Measurements from ENCODE around the gene SGCE. TPM values are rescaled to one million over a fixed set of nuclear protein-coding genes. Genes with fewer than 3 reads are reported as not detected.

The SGCE gene
- polyA plus RNA-seq, 1 donor: 119 TPM

DNA sequence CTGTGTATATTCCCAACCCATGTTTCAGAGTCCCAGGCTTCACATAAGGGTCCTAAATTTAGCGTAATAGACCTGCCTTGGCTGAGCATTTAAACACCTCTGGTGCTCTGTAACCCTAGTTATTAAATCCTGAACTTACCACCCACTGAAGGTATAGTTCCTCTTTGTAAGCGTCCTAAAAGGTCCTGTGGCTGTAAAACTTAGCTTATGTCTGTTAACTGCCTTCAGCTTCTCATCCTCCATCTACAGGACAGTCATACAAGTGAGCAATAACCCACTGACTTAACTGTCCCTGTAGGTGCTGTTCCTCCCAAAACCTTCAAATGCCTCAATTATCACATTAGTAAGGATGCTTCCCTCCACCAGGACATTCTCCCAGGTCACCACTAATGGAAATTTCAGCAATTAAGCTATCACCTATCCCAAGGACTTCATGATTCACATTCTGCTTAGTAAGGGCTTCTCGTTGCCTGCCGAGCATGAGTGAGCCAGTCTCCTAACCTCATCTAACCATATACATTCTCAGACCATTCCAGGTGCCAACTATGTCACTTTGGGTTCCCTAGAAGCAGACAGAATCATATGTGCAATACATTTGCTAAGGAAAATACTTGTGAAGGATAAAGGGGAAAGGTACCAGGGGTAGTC lies 90.6 kb downstream of the SGCE start:
- DNase-seq: no peak

DNA sequence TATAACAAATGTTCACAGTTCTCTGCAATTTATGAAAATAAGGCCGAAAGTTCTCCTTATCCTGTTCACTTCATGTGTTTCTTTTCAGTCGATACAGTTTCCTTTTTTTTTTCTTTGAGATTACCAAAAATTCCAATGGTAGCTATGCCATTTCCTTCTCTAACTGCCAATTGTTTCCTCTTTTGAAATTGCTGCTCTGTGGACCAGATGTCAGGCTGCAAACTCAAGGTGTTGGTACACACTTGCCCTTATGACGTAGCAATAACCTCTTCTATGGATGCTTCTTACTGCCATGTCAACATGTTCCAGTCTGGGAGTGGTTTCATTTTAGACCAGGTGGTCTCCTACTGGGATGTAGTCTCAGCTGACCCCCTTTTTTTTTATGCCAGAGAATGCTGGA lies 93.4 kb downstream of the SGCE start:
- no peak for DNase-seq

DNA sequence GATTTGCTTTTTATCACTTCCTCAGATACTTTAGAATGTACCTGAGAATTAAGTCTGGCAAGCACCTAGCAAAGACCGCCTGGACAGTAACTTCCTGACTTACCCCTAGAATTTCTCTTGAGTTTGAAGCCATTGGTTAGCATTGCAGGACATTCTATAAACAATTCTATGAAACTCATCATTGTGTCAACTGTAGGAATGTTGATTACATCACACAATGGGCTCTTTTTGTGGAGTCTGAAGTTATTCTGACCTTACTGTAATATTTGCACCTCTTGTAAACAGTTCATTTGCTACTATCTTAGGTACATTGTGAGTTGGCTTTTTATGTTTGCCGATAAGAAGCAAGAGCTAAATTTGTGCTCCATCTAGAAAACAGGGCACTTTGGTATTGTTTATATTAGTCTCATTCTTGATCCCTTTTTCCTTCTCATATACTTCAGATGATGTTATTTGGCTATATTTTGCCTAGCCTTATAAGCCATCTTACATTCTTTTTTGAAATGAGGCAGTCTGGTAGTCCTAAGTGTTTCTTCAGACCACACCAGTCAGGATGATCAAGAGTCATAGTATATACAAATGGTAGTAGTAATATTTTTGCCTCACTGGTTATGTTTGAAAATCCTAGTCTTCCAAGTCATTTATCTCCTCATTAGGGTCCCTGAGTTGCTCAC lies 94.0 kb downstream of the SGCE start:
- DNase-seq: no peak

DNA sequence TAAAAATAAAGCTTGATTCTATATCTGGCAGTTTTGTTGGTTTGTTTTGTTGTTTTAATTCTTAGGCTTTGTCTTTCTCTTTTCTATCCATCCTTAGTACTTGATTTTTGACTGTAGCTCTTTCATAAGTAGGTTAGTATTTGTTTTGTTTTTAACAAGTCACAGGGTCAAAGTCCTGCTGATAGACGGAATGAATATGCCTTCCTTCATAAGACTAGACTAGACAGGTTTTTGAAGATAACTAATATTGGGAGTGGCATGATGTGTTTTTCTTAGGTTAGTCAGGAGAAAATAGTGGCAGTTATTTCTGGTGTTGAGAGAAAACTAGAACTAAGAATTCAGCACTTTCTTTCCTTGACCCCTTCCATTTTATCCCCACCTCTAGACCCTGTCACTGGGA lies 96.0 kb downstream of the SGCE start:
- no peak for DNase-seq

DNA sequence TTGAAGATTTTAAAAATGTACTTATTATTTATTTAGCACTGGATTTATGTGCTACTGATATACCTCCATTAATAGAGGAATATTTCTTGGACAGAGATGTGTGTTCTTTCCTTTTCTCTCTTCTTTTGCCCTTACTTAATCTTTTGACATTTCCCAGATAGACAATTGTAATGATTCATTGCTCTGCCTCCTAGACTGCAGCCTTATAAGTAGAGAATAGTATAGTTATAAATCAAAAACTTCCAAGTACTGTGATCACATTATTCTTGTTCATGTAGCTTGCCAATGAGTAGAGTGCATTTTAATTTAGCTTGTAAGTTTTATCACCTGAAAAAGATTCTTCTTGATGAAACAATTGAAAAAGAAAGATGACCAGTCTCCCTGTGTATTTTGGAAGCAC lies 98.7 kb downstream of the SGCE start:
- DNase-seq: no peak

DNA sequence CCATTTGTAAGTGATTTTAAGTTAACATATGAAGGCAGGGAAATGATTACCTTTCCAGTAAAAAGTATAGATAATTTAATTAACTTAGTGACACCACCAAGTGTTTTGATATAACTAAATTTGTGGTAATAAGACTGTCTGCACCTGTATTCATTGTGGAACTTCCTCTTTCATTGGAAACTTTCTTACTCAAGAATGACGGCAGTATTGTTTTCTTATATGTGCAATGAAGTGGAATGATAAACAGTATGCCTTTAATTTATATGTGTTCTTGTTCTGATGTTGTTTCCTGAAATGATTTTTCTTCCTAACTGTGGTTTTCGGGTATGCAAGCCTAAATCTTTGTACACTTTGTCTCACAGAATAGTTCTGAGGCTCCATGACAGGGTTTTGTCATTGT lies 99.9 kb downstream of the SGCE start:
- no peak for DNase-seq

DNA sequence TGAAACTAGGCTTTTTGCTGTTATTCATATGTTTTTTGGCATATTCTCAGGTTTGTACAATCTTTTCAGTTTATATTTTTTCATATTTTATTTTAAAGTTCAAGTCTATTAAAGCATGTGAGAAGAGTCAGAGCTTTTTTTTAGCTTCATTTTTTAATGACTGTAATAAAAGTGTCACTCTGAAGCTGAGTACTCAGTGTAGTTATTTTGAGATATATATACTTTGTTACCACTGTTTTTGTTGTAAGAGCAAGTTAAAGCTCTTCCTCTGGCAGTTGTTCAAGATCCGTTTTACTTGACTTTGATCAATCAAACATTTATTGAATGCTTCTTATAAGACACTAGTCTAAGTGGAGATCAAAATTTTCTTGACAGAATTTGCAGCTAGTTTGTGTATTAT lies 108.8 kb downstream of the SGCE start:
- no peak for DNase-seq

DNA sequence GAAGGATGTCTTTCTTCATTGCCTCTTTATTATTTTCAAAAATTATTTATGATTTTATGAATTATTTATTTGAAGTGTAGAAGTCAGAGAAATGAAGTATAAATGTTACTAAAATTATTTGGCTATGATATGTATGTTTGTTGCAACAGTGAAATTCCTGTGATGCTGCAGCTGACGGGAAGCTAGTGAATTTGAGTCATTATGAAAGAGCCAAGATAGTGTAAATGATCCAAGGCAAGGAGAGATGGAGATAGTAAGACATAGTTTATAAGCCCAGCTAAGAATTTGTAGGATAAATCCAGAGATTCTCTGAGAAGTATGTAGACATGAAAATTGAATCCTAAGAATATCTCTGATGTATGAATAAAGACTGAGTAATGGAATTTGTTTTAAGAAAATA lies 115.5 kb downstream of the SGCE start:
- no peak for DNase-seq

Other genes starting within 250 kb of the SGCE start
- 57.4 TPM for gene CASD1, start 146.3 kb downstream of the SGCE start, polyA plus RNA-seq (ENCODE audit: insufficient read length)

Data from hindlimb muscle (tissue), 1 donor.